Activated T-helper 9 cell treated with anti-CD3 and anti-CD28 coated beads, Interleukin-2, amount 50 U/mL, for 16 hours (primary cell): ENCODE results near the gene LHFPL6.

Experiments
- DNase-seq: peaks from one replicate; pipeline ENCODE4 v3.0.0-alpha.2; 2020; ENCODE audit warnings: low read depth

LHFPL6 gene

GRCh38 chr13:39462428-39462827 is 140.6 kb downstream of the LHFPL6 start:
- DNase-seq, result no peak

GRCh38 chr13:39461685-39462266 is 141.2 kb downstream of the LHFPL6 start:
- no peak for DNase-seq

- DNase-seq, result no peak
Measured at GRCh38 chr13:39457274-39457673, 145.7 kb downstream of the LHFPL6 start.

DNA sequence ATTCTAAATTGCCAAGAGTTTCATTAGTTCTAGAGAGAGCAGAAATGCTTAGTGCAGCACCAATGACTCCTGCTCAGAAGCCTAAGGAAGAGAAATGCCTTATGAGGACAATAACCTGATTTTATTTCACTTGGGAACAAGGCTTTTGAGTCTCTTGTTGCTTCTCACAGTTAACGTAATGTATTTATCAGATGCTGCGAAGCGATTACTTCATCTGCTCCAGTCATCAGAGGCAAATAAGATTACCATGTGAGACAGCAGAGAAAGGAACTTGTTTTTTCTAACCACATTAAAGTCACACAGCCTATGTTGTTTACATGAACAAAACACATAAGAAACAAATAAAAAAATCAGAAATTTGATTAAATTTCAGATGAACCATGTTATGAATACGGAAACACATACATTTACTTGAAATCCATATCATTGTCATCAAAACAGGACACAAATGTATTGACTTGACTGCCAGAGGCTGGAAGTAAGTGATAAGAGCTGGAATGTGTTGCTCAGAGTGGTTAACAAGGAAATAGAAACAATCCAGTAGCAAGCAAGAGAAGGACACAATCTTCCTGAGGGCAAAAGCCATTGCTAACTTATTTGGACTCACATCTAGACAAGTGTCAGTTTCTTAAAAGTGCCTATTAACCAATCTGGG is 147.3 kb downstream of the LHFPL6 start:
- DNase-seq, result no peak

GRCh38 chr13:39452834-39453233 is 150.2 kb downstream of the LHFPL6 start:
- DNase-seq, result no peak

- DNase-seq, result no peak
Measured at GRCh38 chr13:39452417-39452816, 150.6 kb downstream of the LHFPL6 start.

GRCh38 chr13:39451860-39452301 is 151.1 kb downstream of the LHFPL6 start:
- DNase-seq, result no peak

GRCh38 chr13:39451301-39451700 is 151.7 kb downstream of the LHFPL6 start:
- no peak for DNase-seq

GRCh38 chr13:39450176-39450575 is 152.8 kb downstream of the LHFPL6 start:
- DNase-seq, result no peak

GRCh38 chr13:39448834-39449233 is 154.2 kb downstream of the LHFPL6 start:
- no peak for DNase-seq

GRCh38 chr13:39446865-39447264 is 156.1 kb downstream of the LHFPL6 start:
- no peak for DNase-seq

DNA sequence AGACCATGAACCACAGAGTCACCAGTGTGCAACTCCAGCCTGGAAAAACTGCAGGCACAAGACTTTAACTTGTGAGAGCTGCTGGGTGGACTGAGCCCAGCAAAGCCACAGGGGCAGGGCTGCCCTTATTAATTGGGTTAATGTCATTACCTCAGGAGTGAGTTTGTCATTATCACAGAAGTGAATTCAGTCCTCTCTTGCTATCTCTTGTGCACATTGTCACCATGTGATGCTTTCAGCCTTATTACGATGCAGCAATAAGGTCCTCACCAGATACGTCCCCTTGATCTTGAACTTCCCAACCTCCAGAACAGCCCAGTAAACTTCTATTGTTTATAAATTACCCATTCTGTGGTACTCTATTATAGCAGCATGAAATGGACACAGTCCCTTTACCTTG is 158.1 kb downstream of the LHFPL6 start:
- no peak for DNase-seq

DNA sequence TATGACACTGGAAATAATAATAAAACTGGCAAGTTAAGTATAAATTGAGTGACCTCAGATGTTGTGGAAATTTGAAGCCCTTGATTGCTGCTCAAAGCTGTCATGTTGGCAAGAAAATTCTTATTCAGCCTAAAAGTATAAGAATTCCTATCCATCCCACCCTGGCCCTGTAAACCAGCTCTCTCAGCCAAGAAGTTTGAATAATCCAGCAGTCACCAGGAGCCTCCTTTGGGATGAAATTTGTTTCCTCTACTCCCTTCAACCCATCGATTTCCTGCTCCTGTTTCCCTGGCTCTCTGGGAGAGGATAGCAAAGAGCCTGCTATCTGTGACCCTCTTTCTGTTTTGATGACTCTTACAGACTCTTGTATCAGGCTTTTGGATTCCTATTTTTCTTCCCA is 169.3 kb downstream of the LHFPL6 start:
- DNase-seq, result no peak

DNA sequence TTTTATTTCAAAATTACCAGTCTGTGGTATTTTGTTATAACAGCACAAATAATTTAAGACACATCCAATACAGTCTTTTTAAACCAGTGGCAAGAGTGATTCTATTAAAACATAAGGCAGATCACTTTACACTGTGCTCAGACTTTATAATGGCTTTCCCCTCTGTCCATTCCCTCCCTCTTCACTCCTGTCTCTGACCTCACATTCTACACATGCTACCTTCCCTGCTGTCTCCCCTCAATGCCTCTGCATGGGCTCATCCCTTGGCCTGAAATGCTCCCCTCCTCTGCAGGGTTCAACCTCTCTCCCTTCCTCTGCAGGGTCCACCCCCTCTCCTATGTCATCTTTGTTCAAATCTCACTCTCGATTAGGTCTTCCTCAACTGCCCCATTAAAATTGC is 170.8 kb downstream of the LHFPL6 start:
- no peak for DNase-seq

GRCh38 chr13:39422845-39423565 is 180.0 kb downstream of the LHFPL6 start:
- DNase-seq, result no peak

DNA sequence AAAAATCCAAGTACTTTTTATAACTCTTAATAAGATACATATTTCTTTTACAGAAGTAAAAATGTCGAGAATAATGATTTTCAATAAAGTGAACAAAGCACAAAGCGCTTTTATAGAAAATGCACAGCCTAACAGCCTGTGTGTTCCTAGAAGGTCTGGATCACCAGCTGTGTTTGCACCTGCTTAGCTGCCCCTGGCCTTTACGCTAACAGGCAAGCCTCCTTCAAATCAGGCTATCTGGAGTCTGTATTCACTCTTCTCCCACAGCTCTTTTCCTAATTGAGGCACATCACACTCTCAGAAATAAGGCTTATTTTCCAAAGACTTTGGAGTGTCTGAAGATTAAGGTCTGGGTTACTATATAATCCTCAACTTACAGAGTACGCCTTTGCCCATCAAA is 183.1 kb downstream of the LHFPL6 start:
- no peak for DNase-seq

GRCh38 chr13:39419068-39419467 is 183.9 kb downstream of the LHFPL6 start:
- DNase-seq, result no peak

GRCh38 chr13:39418424-39418823 is 184.6 kb downstream of the LHFPL6 start:
- no peak for DNase-seq

DNA sequence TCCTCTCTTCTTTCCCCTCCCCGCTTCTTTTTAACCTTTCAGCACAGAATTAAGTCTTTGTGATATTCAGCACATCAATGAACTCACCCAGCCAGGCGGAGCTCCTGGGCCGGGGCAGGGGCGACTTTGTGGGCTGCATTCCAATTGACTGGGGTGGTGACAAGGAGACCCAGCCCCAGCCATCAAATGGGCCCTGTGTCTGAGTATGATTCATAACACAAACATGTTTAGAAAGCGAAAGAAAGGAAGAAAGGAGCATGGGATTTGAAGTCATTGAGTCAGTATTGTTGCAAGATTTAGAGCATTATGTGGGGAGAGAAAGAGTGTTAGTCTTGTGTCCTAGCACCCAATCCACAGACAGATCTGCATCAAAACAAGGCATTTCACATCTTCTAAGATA is 185.3 kb downstream of the LHFPL6 start:
- DNase-seq, result no peak

DNA sequence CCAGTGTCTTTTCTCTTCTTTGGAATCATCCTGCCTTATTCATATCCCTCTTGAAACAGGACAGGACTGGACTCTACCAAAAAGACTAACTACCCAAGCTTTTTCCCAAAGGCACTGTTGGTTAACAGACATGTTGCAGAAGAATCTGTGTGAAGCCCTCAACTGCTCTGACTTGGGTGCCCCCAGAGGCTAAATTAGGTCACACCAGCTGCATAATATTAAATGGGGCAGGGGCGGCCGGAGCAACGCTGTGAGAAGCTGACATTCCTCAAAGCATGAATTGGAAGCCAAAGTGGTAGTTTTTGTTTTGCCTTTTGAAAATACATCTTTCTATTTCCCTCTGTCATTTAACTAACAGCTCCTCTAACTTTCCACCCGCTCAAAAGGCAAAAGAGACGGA is 185.9 kb downstream of the LHFPL6 start:
- no peak for DNase-seq

DNA sequence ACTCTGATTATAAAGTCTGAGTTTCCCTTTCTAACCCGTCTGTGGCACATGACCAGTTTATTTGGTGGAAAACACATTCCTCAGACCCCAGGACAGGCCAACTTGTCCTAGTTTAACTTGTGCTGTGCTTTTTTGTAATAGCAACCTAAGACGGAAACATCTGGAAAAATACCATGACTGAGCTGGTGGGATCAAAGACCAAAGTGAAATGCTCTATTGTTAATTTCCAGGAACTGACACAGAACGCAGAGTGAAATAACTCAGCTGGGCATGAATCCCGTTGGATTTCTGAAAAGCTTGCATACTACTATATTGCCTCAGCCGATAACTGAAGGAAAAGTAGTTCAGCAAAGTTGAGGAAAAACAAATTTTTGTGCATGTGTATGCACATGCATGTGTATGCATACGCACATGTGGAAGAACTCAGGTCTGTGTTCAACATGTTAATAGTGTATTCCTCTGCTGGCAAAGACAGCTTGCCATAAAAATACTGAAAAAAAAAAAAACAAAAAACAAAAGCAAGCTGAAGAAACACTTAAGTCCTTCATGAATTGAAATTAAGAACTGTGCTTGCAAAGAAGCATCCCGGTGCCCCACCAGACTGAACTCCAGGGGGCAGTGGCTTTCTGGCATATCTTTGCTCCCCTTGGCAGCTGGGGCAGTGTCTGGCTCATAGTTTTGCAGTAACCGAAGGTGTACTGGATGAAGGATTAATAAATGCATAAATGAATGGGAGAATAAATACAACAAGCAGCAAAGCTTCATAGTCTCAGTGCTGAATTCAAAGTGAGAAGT is 187.8 kb downstream of the LHFPL6 start:
- DNase-seq, result no peak

DNA sequence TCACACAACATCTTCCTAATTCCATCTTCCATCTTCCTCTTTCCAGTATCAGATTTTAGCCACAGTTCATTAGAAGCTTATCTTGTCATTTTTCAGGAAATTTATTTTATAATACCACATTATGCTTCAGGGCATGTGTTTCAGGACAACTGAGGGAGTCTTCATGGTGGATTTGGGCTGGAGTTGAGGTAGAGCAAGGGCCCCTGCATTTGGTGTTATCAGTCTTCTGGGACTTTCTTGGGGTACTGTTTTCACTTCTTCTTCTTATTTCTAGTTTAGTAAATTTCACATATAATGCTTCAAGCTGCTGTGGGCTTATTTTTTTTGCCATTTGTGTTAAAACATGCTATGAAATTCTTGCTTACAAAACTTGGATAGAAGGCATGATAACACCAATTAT is 188.7 kb downstream of the LHFPL6 start:
- no peak for DNase-seq

- no peak for DNase-seq
Measured at GRCh38 chr13:39411511-39411910, 191.5 kb downstream of the LHFPL6 start.
